ENCODE data around the gene SGSM2.

SGSM2 gene

GRCh38 chr17:2361010-2361760 is 23.9 kb downstream of the SGSM2 start:
- no peak for DNase-seq (ENCODE audit: extremely low spot score)
- ChIA-PET CTCF (interaction anchor here (1.2 to 2.8 kb wide), 7 partner anchors 8 to 303 kb away, joined by 3 to 23 read pairs (median 5); no protein-coding TSS in a partner anchor), POLR2A (no interaction called here)
- TF ChIP-seq, protein P1, sequence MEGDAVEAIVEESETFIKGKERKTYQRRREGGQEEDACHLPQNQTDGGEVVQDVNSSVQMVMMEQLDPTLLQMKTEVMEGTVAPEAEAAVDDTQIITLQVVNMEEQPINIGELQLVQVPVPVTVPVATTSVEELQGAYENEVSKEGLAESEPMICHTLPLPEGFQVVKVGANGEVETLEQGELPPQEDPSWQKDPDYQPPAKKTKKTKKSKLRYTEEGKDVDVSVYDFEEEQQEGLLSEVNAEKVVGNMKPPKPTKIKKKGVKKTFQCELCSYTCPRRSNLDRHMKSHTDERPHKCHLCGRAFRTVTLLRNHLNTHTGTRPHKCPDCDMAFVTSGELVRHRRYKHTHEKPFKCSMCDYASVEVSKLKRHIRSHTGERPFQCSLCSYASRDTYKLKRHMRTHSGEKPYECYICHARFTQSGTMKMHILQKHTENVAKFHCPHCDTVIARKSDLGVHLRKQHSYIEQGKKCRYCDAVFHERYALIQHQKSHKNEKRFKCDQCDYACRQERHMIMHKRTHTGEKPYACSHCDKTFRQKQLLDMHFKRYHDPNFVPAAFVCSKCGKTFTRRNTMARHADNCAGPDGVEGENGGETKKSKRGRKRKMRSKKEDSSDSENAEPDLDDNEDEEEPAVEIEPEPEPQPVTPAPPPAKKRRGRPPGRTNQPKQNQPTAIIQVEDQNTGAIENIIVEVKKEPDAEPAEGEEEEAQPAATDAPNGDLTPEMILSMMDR (IDR thresholded peaks at IDR 0.05; ENCODE audit: control extremely low read depth, extremely low read depth, low read depth, missing control alignments): no peak

DNA sequence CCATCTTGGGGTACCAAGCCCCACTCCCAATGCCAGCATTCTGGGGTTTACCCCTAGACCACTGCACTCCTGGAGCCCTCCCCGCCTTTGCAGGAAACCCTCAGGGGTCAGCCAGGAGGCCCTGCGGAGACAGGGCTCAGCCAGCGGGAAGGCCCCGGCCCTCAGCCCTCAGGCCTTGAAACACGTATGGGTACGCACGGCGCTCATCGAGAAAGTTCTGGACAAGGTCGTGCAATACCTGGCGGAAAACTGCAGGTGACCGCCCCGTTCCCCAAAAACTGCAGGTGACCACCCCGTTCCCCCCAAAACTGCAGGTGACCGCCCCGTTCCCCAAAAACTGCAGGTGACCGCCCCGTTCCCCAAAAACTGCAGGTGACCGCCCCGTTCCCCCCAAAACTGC is 24.7 kb downstream of the SGSM2 start:
- ChIA-PET CTCF (interaction anchor here (1.4 to 2.8 kb wide), 5 partner anchors 9 to 304 kb away, joined by 4 to 23 read pairs (median 7); no protein-coding TSS in a partner anchor), POLR2A (no interaction called here)
- TF ChIP-seq, protein P1 (IDR thresholded peaks at IDR 0.05; ENCODE audit: control extremely low read depth, extremely low read depth, low read depth, missing control alignments): no peak
- DNase-seq (ENCODE audit: extremely low spot score): no peak

GRCh38 chr17:2362416-2362815 is 25.1 kb downstream of the SGSM2 start:
- DNase-seq (ENCODE audit: extremely low spot score): no peak
- CTCF ChIA-PET: interaction anchor here (1.6 to 1.7 kb wide), 2 partner anchors 9 to 304 kb away, joined by 4 to 5 read pairs; no protein-coding TSS in a partner anchor
- POLR2A ChIA-PET: no interaction called here
- TF ChIP-seq, protein P1 (IDR thresholded peaks at IDR 0.05; ENCODE audit: control extremely low read depth, extremely low read depth, low read depth, missing control alignments): no peak

DNA sequence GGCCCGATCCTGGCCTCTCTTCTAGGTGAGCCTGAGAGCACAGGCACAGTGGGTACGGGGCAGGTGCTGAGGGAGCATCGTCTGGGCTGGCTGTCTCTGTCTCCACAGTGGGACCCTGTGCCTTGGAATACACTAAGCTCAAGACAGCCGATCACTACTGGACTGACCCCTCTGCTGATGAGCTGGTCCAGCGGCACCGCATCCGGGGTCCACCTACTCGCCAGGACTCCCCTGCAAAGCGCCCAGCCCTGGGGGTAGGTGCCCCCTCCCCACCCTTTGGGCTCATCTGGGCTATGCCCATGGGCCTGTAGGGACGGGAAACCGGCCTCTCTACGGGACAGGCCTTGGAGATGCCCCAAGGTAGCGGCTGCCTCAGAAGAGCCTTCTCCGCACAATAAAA is 25.6 kb downstream of the SGSM2 start:
- TF ChIP-seq, protein P1 (IDR thresholded peaks at IDR 0.05; ENCODE audit: control extremely low read depth, extremely low read depth, low read depth, missing control alignments): no peak
- POLR2A ChIA-PET: no interaction called here
- CTCF ChIA-PET: interaction anchor here (1.1 to 4.2 kb wide), 3 partner anchors 10 to 53 kb away, joined by 4 to 32 read pairs (median 5); no protein-coding TSS in a partner anchor
- DNase-seq (ENCODE audit: extremely low spot score): no peak

DNA sequence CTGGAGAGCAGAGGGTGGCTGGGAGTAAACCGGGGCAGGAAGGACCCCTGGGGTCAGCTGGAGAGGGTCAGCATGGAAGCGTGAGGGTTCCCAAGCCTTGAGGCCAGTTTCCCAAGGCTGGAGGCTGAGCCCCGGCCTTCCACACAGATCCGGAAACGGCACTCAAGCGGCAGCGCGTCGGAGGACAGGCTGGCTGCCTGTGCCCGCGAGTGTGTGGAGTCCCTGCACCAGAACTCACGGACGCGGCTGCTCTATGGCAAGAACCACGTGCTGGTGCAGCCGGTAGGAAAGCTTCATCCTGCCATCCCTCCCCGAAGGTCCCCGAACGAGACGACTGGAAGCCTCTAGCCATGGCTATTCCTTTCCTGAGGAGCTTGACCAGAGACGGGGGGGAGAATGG is 26.0 kb downstream of the SGSM2 start:
- TF ChIP-seq, protein P1 (IDR thresholded peaks at IDR 0.05; ENCODE audit: control extremely low read depth, extremely low read depth, low read depth, missing control alignments): no peak
- DNase-seq (ENCODE audit: extremely low spot score): no peak
- CTCF ChIA-PET: interaction anchor here (1.1 to 4.2 kb wide), 3 partner anchors 10 to 53 kb away, joined by 4 to 32 read pairs (median 5); no protein-coding TSS in a partner anchor
- POLR2A ChIA-PET: no interaction called here

DNA sequence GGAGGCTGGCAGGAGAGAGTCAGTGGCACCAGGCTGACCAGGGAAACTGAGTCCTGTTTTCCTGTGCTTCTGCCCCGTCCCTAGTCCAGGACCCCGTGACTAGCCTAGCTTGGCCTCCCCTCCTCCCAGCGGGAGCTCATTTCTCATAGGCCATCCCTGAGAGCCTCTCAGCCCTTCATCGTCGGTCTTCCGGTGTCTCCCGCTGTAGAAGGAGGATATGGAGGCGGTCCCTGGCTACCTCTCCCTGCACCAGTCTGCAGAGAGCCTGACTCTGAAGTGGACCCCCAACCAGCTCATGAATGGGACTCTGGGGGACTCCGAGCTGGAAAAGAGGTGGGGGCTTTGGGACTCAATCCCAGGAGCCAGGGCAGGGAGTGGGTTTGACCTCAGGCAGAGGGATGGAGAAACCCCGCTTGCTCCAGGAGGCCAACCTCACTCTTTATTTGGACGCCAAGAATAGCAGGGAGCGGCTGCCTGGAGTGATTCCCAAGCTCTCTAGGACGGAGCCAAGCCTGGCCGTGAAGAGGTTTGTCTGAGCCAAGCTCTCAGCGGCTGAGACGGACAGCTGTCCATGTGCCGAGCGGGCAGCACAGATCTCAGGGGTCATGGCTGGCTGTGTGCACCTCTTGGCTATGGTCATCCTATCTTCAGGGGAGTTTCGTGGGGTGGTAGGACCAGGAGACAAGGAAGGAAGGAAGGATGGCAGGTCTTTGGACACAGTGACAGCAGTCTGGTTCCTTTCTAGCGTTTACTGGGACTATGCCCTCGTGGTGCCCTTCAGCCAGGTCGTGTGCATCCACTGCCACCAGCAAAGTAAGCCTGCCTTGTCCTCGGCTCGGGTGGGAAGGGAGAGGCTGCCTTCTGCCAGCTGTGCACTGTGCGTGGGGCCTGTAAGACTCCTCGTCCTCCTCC is 26.8 kb downstream of the SGSM2 start:
- CTCF ChIA-PET: interaction anchor here (1.1 to 4.7 kb wide), 4 partner anchors 11 to 52 kb away, joined by 4 to 32 read pairs (median 14); no protein-coding TSS in a partner anchor
- TF ChIP-seq, protein P1 (IDR thresholded peaks at IDR 0.05; ENCODE audit: control extremely low read depth, extremely low read depth, low read depth, missing control alignments): no peak
- POLR2A ChIA-PET: no interaction called here
- DNase-seq (ENCODE audit: extremely low spot score): no peak

Data from GM10248 (cell line).